SU-DHL-6 (cell line): ENCODE measurements around the gene SDF2L1.

ENCODE experiments used
- EZH2phosphoT487 ChIP-seq: fragments of 200-600 bp; sonication (generic), shearing (Covaris generic); conservative IDR thresholded peaks from 2 replicates; pipeline ENCODE4 v1.6.1; 2018; ENCODE audit warnings: mild to moderate bottlenecking, antibody characterized with exemption, low read length, moderate library complexity, mixed read lengths
- TF ChIP-seq, protein P1 (sequence below): fragments of 200-600 bp; sonication (generic); IDR thresholded peaks from one replicate; pipeline ENCODE4 v1.5.1; 2017; ENCODE audit warnings: antibody characterized with exemption, mild to moderate bottlenecking, low read length, moderate library complexity; ENCODE audit not compliant: insufficient read depth, poor library complexity, severe bottlenecking

DNA sequence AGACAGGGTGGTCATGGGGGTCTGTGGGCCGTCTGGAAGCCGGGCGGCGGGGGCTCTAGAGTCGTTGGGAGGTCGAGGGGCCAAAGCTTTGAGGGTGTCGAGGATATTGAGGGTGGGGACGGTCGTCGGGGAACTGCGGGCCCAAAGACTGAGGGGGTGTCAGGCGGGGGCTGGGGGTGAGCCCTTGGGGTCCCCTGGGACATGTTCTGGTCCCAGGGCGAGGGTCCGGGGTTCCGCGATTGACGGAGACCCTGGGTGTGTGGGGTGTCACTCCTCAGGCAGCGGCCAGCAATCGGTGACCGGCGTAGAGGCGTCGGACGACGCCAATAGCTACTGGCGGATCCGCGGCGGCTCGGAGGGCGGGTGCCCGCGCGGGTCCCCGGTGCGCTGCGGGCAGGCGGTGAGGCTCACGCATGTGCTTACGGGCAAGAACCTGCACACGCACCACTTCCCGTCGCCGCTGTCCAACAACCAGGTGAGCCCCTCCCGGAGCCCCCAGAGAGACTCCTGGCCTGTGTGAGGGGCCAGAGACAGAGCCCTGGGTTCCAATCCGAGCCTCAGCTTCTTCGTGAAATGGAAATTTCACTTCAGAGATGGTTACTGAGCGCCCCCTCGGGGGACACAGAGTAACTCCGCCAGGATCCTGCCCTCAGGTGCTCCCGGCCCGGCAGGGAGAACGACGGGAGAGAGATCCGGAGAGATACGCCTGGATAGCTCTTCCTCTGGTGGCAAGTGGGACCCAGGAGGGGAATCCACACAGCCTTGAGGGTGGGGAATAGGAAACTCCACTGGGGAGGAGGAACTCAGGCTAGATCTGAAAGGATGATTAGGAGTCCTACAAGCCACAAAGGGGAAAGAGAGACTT lies 714 bp downstream of the SDF2L1 start:
- TF ChIP-seq, protein P1, sequence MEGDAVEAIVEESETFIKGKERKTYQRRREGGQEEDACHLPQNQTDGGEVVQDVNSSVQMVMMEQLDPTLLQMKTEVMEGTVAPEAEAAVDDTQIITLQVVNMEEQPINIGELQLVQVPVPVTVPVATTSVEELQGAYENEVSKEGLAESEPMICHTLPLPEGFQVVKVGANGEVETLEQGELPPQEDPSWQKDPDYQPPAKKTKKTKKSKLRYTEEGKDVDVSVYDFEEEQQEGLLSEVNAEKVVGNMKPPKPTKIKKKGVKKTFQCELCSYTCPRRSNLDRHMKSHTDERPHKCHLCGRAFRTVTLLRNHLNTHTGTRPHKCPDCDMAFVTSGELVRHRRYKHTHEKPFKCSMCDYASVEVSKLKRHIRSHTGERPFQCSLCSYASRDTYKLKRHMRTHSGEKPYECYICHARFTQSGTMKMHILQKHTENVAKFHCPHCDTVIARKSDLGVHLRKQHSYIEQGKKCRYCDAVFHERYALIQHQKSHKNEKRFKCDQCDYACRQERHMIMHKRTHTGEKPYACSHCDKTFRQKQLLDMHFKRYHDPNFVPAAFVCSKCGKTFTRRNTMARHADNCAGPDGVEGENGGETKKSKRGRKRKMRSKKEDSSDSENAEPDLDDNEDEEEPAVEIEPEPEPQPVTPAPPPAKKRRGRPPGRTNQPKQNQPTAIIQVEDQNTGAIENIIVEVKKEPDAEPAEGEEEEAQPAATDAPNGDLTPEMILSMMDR: peak; percentile 54
- TF ChIP-seq EZH2phosphoT487: no peak
